Renal cortex interstitium (tissue), 11 donors: ENCODE measurements around the gene NPAS3. TPM values are rescaled to one million over a fixed set of nuclear protein-coding genes. Genes with fewer than 3 reads are reported as not detected.
A peak's percentile ranks its signal among the peaks of the same experiment; 100 is the strongest.

Experiments used
- DNase-seq, 11 donors: peaks; one replicate each; pipeline ENCODE4 v3.0.0-alpha.2; 2013; ENCODE audit warnings: low read depth in 9 of 11, low spot score in 4 of 11; ENCODE audit errors: extremely low read depth in 1 of 11
- polyA plus RNA-seq, 3 donors: library from polyadenylated mRNA; unstranded; fragments of 120-200 nt; gene quantifications; one replicate each; pipeline ENCODE4 v1.2.1, GENCODE V29; 2013; ENCODE audit not compliant: insufficient read length in 3 of 3

NPAS3 gene
- polyA plus RNA-seq, 3 donors, result 6.3 to 8.9 (median 8.7) TPM

- DNase-seq, result no peak
Observed at GRCh38 chr14:33465846-33466700, 527.4 kb downstream of the NPAS3 start.

- DNase-seq, result no peak
Observed at GRCh38 chr14:33467971-33468370, 529.3 kb downstream of the NPAS3 start.

- no peak for DNase-seq
Observed at GRCh38 chr14:33469898-33470297, 531.2 kb downstream of the NPAS3 start.

- no peak for DNase-seq
Observed at GRCh38 chr14:33471776-33472175, 533.1 kb downstream of the NPAS3 start.

GRCh38 chr14:33475623-33476022 lies 536.9 kb downstream of the NPAS3 start:
- peak; percentile 19 to 74 (median 48) for DNase-seq

GRCh38 chr14:33477797-33478196 lies 539.1 kb downstream of the NPAS3 start:
- DNase-seq, result no peak

GRCh38 chr14:33480071-33480886 lies 541.6 kb downstream of the NPAS3 start:
- no peak for DNase-seq

- DNase-seq, result no peak
Observed at GRCh38 chr14:33480887-33481184, 542.2 kb downstream of the NPAS3 start.

GRCh38 chr14:33483110-33483509 lies 544.4 kb downstream of the NPAS3 start:
- DNase-seq, result no peak

GRCh38 chr14:33483541-33483940 lies 544.9 kb downstream of the NPAS3 start:
- DNase-seq, result no peak

- DNase-seq, result no peak
Observed at GRCh38 chr14:33484264-33484663, 545.6 kb downstream of the NPAS3 start.

- peak in 1 of 11 donors; percentile 15 for DNase-seq
Observed at GRCh38 chr14:33486332-33486890, 547.7 kb downstream of the NPAS3 start.

- no peak for DNase-seq
Observed at GRCh38 chr14:33488582-33488981, 549.9 kb downstream of the NPAS3 start.

GRCh38 chr14:33490555-33490954 lies 551.9 kb downstream of the NPAS3 start:
- no peak for DNase-seq

GRCh38 chr14:33491112-33491511 lies 552.4 kb downstream of the NPAS3 start:
- DNase-seq, result no peak

GRCh38 chr14:33492491-33492890 lies 553.8 kb downstream of the NPAS3 start:
- no peak for DNase-seq

GRCh38 chr14:33493266-33493665 lies 554.6 kb downstream of the NPAS3 start:
- no peak for DNase-seq

GRCh38 chr14:33493990-33494389 lies 555.3 kb downstream of the NPAS3 start:
- no peak for DNase-seq

GRCh38 chr14:33499687-33500086 lies 561.0 kb downstream of the NPAS3 start:
- DNase-seq, result no peak
